CD4-positive, alpha-beta T cell (primary cell): Measurements from ENCODE around the gene RILPL1. TPM values are rescaled to one million over a fixed set of nuclear protein-coding genes. Genes with fewer than 3 reads are reported as not detected.

ENCODE experiments used
- ATAC-seq: fragments of 200-7000 bp; cut with Tn5 transposase; one replicate; pipeline ENCODE4 v1.10.0; 2022; ENCODE audit warnings: mild to moderate bottlenecking; ENCODE audit not compliant: poor library complexity
- CTCF ChIA-PET: fragments of 350-600 bp; sonication (Branson Sonifier 250); formaldehyde crosslinking; loops from one replicate; lab custom pipeline; 2021; ENCODE audit warnings: antibody characterized with exemption, inconsistent platforms; lab: Charles Lee
- POLR2A ChIA-PET: fragments of 350-600 bp; sonication (Branson Sonifier 250); formaldehyde crosslinking; loops from one replicate; lab custom pipeline; 2021; ENCODE audit warnings: antibody characterized with exemption, inconsistent platforms; lab: Charles Lee
- DNase-seq, 14 experiments: peaks; one replicate each; pipeline ENCODE4 v3.0.0-alpha.2; 2013 to 2020; ENCODE audit warnings: mixed read lengths in 2 of 14
- H3K27ac ChIP-seq, 2 donors: one replicate each; pipeline versions ENCODE4 v1.5.1 to v1.7.0; 2013; ENCODE audit warnings: low read length in 2 of 2, low read depth in 1 of 2, mild to moderate bottlenecking in 1 of 2
- H3K27me3 ChIP-seq, 2 experiments: 1 replicate in 1 of 2; 2 replicates in 1 of 2; pipeline versions ENCODE4 v1.6.1 to v1.7.0; 2013; ENCODE audit warnings: low read length in 2 of 2, control low read depth in 1 of 2, mild to moderate bottlenecking in 1 of 2, moderate library complexity in 1 of 2; ENCODE audit not compliant: insufficient read depth in 2 of 2, control insufficient read depth in 1 of 2
- H3K36me3 ChIP-seq: one replicate; pipeline ENCODE4 v1.6.1; 2013; ENCODE audit warnings: low read length, control low read depth; ENCODE audit not compliant: insufficient read depth
- H3K4me1 ChIP-seq: one replicate; pipeline ENCODE4 v1.6.1; 2013; ENCODE audit warnings: low read length, control low read depth; ENCODE audit not compliant: insufficient read depth
- H3K4me3 ChIP-seq: one replicate; pipeline ENCODE4 v1.5.1; 2013; ENCODE audit warnings: mild to moderate bottlenecking, low read length, moderate library complexity
- H3K9me3 ChIP-seq, 2 experiments: 1 replicate in 1 of 2; 2 replicates in 1 of 2; pipeline versions ENCODE4 v1.6.1 to v1.7.0; 2013; ENCODE audit warnings: low read length in 2 of 2, mild to moderate bottlenecking in 2 of 2, control low read depth in 1 of 2, moderate library complexity in 1 of 2; ENCODE audit not compliant: control insufficient read depth in 1 of 2, insufficient read depth in 1 of 2
- H3K27ac Mint-ChIP-seq: one replicate; pipeline ENCODE4 v1.8.0; 2020; ENCODE audit warnings: mixed read lengths
- H3K27me3 Mint-ChIP-seq: one replicate; pipeline ENCODE4 v1.8.0; 2021; ENCODE audit warnings: mixed read lengths
- H3K36me3 Mint-ChIP-seq: one replicate; pipeline ENCODE4 v1.8.0; 2021; ENCODE audit warnings: low read depth, mixed read lengths
- H3K4me1 Mint-ChIP-seq: one replicate; pipeline ENCODE4 v1.8.0; 2021; ENCODE audit warnings: low read depth, mixed read lengths
- H3K4me3 Mint-ChIP-seq: one replicate; pipeline ENCODE4 v1.8.0; 2020; ENCODE audit warnings: mild to moderate bottlenecking, mixed read lengths
- H3K9me3 Mint-ChIP-seq: one replicate; pipeline ENCODE4 v1.8.0; 2020; ENCODE audit warnings: mixed read lengths
- intact Hi-C, 2 experiments: fragments of 100-400 bp; cut with DNase I in 1 of 2; cut with micrococcal nuclease in 1 of 2; formaldehyde crosslinking; loops; one replicate each; pipeline versions ENCODE4 v1.15.1 to v1.9.0; 2023 to 2025; cut with DNase I, micrococcal nuclease
- total RNA-seq, 174 experiments: library from RNA in 2 of 174; stranded (reverse) in 2 of 174; gene quantifications; one replicate each; pipeline ENCODE4 v1.2.3 and lab custom pipeline; 2021 to 2026
- TF ChIP-seq, protein P1 (sequence below): fragments of 200-600 bp; IDR thresholded peaks from one replicate; pipeline ENCODE4 v1.8.0; 2022; ENCODE audit warnings: antibody characterized with exemption, mild to moderate bottlenecking

Gene RILPL1
- total RNA-seq, 2 experiments from 2014 or later = 3.3 to 3.4 TPM

DNA sequence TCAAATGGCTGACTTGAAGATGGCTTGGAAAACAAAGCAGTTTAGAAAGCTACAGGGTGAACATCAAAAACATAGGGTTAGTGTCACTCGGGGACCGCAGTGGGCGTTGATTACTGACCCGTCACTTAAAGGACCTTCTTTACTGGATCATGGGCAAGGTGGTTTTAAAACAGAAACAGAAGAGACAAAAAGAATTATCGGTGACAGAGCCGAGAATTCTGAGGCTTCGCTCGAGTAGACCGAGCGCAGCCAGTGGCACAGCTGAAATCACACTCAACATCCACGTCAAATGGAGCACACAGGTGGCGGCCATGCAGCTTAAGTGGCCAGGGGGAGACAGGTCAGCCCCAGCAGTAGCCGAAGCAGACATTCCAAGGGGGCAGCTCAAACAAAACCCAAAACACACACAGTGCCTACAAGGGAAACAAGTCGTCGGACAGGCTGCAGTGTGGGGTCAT is 58.2 kb downstream of the RILPL1 start:
- POLR2A ChIA-PET = interaction anchor here (0.6 to 3.2 kb wide), 9 partner anchors 11 to 127 kb away, joined by 3 to 40 read pairs (median 3); partner anchors contain the start of genes DDX55, KMT5A, SBNO1 and SNRNP35
- intact Hi-C loops = no loop called here
- Mint-ChIP-seq H3K9me3 (no peaks in the 10 kb centered on the region), H3K27ac (peak overlapping the region; percentile 90), H3K4me1 (peaks cover 26% of the 10 kb centered on the region), H3K27me3 (no peaks in the 10 kb centered on the region), H3K4me3 (peak overlapping the region; percentile 74), H3K36me3 (peaks cover 24% of the 10 kb centered on the region)
- TF ChIP-seq, protein P1, sequence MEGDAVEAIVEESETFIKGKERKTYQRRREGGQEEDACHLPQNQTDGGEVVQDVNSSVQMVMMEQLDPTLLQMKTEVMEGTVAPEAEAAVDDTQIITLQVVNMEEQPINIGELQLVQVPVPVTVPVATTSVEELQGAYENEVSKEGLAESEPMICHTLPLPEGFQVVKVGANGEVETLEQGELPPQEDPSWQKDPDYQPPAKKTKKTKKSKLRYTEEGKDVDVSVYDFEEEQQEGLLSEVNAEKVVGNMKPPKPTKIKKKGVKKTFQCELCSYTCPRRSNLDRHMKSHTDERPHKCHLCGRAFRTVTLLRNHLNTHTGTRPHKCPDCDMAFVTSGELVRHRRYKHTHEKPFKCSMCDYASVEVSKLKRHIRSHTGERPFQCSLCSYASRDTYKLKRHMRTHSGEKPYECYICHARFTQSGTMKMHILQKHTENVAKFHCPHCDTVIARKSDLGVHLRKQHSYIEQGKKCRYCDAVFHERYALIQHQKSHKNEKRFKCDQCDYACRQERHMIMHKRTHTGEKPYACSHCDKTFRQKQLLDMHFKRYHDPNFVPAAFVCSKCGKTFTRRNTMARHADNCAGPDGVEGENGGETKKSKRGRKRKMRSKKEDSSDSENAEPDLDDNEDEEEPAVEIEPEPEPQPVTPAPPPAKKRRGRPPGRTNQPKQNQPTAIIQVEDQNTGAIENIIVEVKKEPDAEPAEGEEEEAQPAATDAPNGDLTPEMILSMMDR = no peak
- no peaks in the 10 kb centered on the region for H3K27me3 ChIP-seq
- CTCF ChIA-PET = interaction anchor here (0.5 to 1.5 kb wide), 2 partner anchors 17 to 78 kb away, joined by 3 to 6 read pairs; partner anchors contain the start of gene SNRNP35
- no peak overlapping the region for H3K4me3 ChIP-seq
- peak in 2 of 14 experiments; percentile 10 to 23 for DNase-seq
- no peaks in the 10 kb centered on the region for H3K9me3 ChIP-seq
- H3K4me1 ChIP-seq = peaks cover 33% of the 10 kb centered on the region
- peaks cover 18% of the 10 kb centered on the region for H3K36me3 ChIP-seq
- H3K27ac ChIP-seq = peak overlapping the region; percentile 45 to 49
- ATAC-seq = peak; percentile 11

DNA sequence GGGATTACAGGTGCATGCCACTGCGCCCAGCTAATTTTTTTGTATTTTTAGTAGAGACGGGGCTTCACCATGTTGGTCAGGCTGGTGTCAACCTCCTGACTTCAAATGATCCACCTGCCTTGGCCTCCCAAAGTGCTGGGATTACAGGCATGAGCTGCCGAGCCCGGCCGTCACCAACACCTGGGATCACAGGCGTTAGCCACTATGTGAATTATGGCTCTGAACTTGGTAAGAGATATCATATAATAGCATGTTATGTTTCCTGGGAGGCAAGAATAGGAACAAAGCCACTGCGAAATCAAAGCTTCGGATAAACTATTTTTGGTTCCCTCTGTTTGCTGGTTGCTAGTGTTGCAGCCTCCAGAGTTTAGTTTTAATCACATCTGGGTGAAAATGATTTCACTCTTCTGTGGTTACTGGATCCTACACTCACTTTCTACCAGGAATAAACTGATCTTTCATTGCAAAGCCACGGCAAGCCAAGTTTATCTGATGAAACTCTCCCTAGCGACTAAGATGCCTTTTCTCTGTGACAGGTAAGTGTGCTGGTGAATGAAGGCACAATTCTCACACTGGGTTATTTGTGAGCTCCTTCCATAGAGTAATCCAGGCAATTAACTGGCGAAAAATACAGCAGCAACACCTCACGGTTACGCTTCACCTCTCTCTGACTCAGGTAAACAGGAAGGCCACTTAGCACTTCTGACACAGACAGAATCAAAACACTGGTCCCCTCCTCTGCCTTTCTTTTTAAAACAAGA is 58.9 kb downstream of the RILPL1 start:
- H3K4me3 ChIP-seq = no peak overlapping the region
- POLR2A ChIA-PET = interaction anchor here (0.6 to 3.2 kb wide), 8 partner anchors 12 to 128 kb away, joined by 3 to 40 read pairs (median 4); partner anchors contain the start of genes DDX55, KMT5A, SBNO1 and SNRNP35
- H3K4me1 ChIP-seq = peaks cover 27% of the 10 kb centered on the region
- intact Hi-C loops = no loop called here
- CTCF ChIA-PET = interaction anchor here (1.5 kb wide), 1 partner anchor 17 kb away, joined by 6 read pairs; the partner anchor contains the start of gene SNRNP35
- peak overlapping the region; percentile 74 for H3K4me3 Mint-ChIP-seq
- peak overlapping the region; percentile 45 to 49 for H3K27ac ChIP-seq
- ATAC-seq (peak; percentile 91), DNase-seq (peak in 8 of 14 experiments; percentile 11 to 61 (median 34))
- H3K27me3 ChIP-seq = no peaks in the 10 kb centered on the region
- H3K27ac Mint-ChIP-seq = peak overlapping the region; percentile 90
- H3K27me3 Mint-ChIP-seq = no peaks in the 10 kb centered on the region
- H3K36me3 Mint-ChIP-seq = peaks cover 24% of the 10 kb centered on the region
- peaks cover 21% of the 10 kb centered on the region for H3K36me3 ChIP-seq
- H3K9me3 ChIP-seq = no peaks in the 10 kb centered on the region
- H3K9me3 Mint-ChIP-seq = no peaks in the 10 kb centered on the region
- TF ChIP-seq, protein P1 = no peak
- H3K4me1 Mint-ChIP-seq = peaks cover 26% of the 10 kb centered on the region

DNA sequence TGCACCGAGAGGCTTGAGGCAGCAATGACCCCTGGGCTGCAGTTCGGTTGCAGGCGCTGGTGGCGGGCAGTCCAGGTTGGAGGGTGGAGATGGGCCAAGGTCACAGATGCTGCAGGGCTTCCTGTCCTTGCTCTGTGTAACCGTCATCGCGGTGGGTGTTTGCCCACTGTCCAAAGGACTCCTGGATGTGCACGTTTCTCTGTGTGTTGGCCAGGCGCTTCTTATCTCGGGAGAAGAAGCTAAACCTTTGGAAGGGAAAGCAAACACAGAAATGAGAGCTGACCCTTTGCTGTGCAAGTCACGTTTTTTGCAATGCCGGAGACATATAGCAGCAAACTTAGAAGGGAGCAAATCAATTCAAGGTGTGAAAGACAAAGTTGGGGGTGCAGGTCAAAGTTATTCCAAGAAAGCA is 61.1 kb downstream of the RILPL1 start:
- TF ChIP-seq, protein P1 = no peak

More for the DNA sequence above, 61.1 kb downstream of the RILPL1 start:
- ChIA-PET CTCF (no interaction called here), POLR2A (no interaction called here)
- Histone ChIP-seq H3K36me3 (peaks cover 26% of the 10 kb centered on the region), H3K27ac (no peak overlapping the region), H3K27me3 (no peaks in the 10 kb centered on the region), H3K9me3 (no peaks in the 10 kb centered on the region), H3K4me1 (peaks cover 22% of the 10 kb centered on the region), H3K4me3 (no peak overlapping the region)
- H3K36me3 Mint-ChIP-seq = peaks cover 29% of the 10 kb centered on the region
- H3K27ac Mint-ChIP-seq = no peak overlapping the region
- no peaks in the 10 kb centered on the region for H3K27me3 Mint-ChIP-seq
- intact Hi-C loops = no loop called here
- H3K4me3 Mint-ChIP-seq = no peak overlapping the region
- DNase-seq (no peak), ATAC-seq (no peak)
- H3K9me3 Mint-ChIP-seq = no peaks in the 10 kb centered on the region
- peaks cover 26% of the 10 kb centered on the region for H3K4me1 Mint-ChIP-seq
